Measurements from ENCODE around the gene STK39. TPM values are rescaled to one million over a fixed set of nuclear protein-coding genes. Genes with fewer than 3 reads are reported as not detected.

Gene STK39
- total and polyA plus RNA-seq, 2 of the 4 experiments (the other 2 are of a cell fraction), result 11.8 to 16.4 TPM

GRCh38 chr2:168079236-168079635 is 168.2 kb downstream of the STK39 start:
- H3K36me3 ChIP-seq (ENCODE audit: control insufficient read depth, insufficient read depth, low read length), result peaks cover 8% of the 10 kb centered on the region
- H4K5ac ChIP-seq (ENCODE audit: low read depth, low read length), result no peak overlapping the region
- DNase-seq (no peak), ATAC-seq (ENCODE audit: low read depth) (no peak)
- TF ChIP-seq CHD1 (IDR thresholded peaks at IDR 0.05; ENCODE audit: low read depth, low read length) (no peak), SMC3 (IDR thresholded peaks at IDR 0.05; ENCODE audit: low read depth, low read length) (no peak), NFE2L2 (IDR thresholded peaks at IDR 0.05; ENCODE audit: low read depth, low read length) (no peak), RCOR1 (IDR thresholded peaks at IDR 0.05; ENCODE audit: insufficient replicate concordance, low read length) (no peak), FOS (IDR thresholded peaks at IDR 0.05; ENCODE audit: low read depth, low read length) (no peak), POLR2A (IDR thresholded peaks at IDR 0.05; ENCODE audit: low read depth, low read length) (no peak), RFX5 (IDR thresholded peaks at IDR 0.05; ENCODE audit: low read depth, low read length) (no peak), MAFK (IDR thresholded peaks at IDR 0.05; ENCODE audit: low read depth, low read length) (no peak), BHLHE40 (IDR thresholded peaks at IDR 0.05; ENCODE audit: low read depth, low read length) (no peak)
- no peak overlapping the region for H3K9ac ChIP-seq (ENCODE audit: low read depth, low read length)
- dilution Hi-C loops (cut with HindIII; ENCODE audit: low sequenced_read_pairs, unreplicated experiment), result no loop called here
- 100% methylated on average over 2 of the region's 3 CpGs; no CpG with 5 or more reads in 1 of the 2 experiments for WGBS, 2 experiments (ENCODE audit: extremely low coverage in 2 of 2, insufficient read length in 1 of 2)
- in situ Hi-C loops (cut with MboI; ENCODE audit: low sequenced_read_pairs), result no loop called here
- H2AFZ ChIP-seq (replicated peaks; ENCODE audit: low read length, poor library complexity), result no peak overlapping the region
- no peaks in the 10 kb centered on the region for H3K27me3 ChIP-seq (ENCODE audit: control insufficient read depth, insufficient read depth, low read length)
- H3K4ac ChIP-seq (ENCODE audit: low read depth, low read length), result no peak overlapping the region
- no peak overlapping the region for H3K14ac ChIP-seq (replicated peaks; ENCODE audit: low read depth, low read length)
- H3K18ac ChIP-seq (ENCODE audit: low read depth, low read length), result no peak overlapping the region
- peaks cover 8 to 34% of the 10 kb centered on the region in 2 experiments for H3K79me1 ChIP-seq (ENCODE audit: low read depth in 1 of 2, low read length in 2 of 2)
- no peak overlapping the region for H3K4me3 ChIP-seq (ENCODE audit: insufficient read depth, low read depth, low read length)
- intact Hi-C loops (cut with micrococcal nuclease), result no loop called here
- no peaks in the 10 kb centered on the region for H4K20me1 ChIP-seq (ENCODE audit: insufficient read depth, low read length)
- no peak overlapping the region for H3K23ac ChIP-seq (ENCODE audit: low read depth, low read length)
- H2BK5ac ChIP-seq (ENCODE audit: low read depth, low read length, poor library complexity, severe bottlenecking), result no peak overlapping the region
- H3K9me3 ChIP-seq (ENCODE audit: control insufficient read depth, insufficient read depth, low read length), result no peaks in the 10 kb centered on the region
- H4K8ac ChIP-seq (ENCODE audit: low read depth in 2 of 2, low read length in 2 of 2), result no peak overlapping the region
- H3K9me1 ChIP-seq (ENCODE audit: insufficient read depth, low read length), result peaks cover 10% of the 10 kb centered on the region
- no peak overlapping the region for H2BK120ac ChIP-seq (ENCODE audit: low read depth, low read length)
- H4K91ac ChIP-seq (ENCODE audit: insufficient read depth, low read depth, low read length), result no peak overlapping the region
- no peak overlapping the region for H3K56ac ChIP-seq (ENCODE audit: extremely low read depth, insufficient read depth, low read length)
- no peak overlapping the region for H3K4me2 ChIP-seq (ENCODE audit: low read depth, low read length)
- CTCF ChIA-PET, result no interaction called here
- no peak overlapping the region for H2BK15ac ChIP-seq (ENCODE audit: low read depth, low read length)
- POLR2A ChIA-PET (ENCODE audit: unreplicated experiment), result no interaction called here
- no peak overlapping the region for H2AK5ac ChIP-seq (ENCODE audit: low read depth, low read length)
- H3K27ac ChIP-seq (ENCODE audit: insufficient read depth, low read length), result no peak overlapping the region
- no peak overlapping the region for H2AK9ac ChIP-seq (replicated peaks; ENCODE audit: low read depth, low read length, poor library complexity)
- no peak overlapping the region for H2BK20ac ChIP-seq (ENCODE audit: low read depth, low read length)
- no TSS peak for BruUV-seq (replicated peaks)
- no peaks in the 10 kb centered on the region for H3K4me1 ChIP-seq (ENCODE audit: control insufficient read depth, insufficient read depth, low read length)
